ENCODE results near the gene EPHA5.

Gene EPHA5

DNA sequence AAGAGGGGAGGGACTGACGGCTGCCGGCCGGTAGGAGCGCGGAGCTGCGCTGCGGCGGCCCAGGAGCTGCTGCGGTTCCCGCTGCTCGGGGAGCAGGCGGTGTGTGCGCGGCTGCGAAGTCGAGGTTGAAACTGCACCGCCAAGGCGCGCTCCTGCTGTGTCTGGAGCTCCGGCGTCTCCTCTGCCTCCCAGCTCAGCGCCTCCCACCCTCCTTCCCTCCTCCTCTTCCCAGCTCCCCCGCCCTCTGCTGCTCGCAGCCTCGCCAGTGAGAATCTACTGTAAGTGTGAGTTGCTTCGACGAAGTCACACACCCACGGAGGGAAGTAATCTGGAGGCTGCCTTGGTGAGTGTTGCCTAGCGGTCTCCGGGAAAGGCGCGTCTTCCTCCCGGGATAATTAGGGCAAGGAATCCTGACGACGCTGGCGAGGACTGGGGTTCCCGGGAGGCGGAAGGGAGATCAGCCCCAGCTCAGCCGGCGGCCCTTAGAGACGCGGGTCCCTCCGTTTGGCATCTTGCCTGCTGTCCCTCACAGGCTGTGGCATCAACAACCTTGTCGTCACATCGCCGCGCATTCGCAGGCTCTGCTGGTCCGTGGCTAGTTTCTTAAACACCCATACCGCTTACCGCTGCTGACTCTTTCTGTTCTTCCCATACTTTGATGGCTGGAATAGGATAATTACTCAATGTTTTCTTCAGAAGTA lies at the start of gene EPHA5:
Gene EPHA5 (minus strand): TSS at position 159 of the 701 bp plus-strand sequence. CDS start 747 bp downstream, outside the sequence.
- Histone ChIP-seq H3K4me3 (ENCODE audit: low read depth in 1 of 2, low read length in 2 of 2) (peak within 1 kb of the TSS; percentile 47 to 72), H3K27ac (ENCODE audit: low read depth, low read length) (no peak within 1 kb of the TSS), H3K4me1 (ENCODE audit: insufficient read depth, low read length) (peaks cover 28% of the 10 kb centered on the region), H3K9ac (ENCODE audit: low read length) (peak within 1 kb of the TSS; percentile 17), H3K27me3 (ENCODE audit: control insufficient read depth in 1 of 2, insufficient read depth in 2 of 2, low read length in 2 of 2) (peaks cover 32 to 40% of the 10 kb centered on the region in 2 donors), H3K36me3 (ENCODE audit: insufficient read depth, low read length) (no peaks in the 10 kb centered on the region), H3K9me3 (ENCODE audit: low read length) (no peaks in the 10 kb centered on the region)

DNA sequence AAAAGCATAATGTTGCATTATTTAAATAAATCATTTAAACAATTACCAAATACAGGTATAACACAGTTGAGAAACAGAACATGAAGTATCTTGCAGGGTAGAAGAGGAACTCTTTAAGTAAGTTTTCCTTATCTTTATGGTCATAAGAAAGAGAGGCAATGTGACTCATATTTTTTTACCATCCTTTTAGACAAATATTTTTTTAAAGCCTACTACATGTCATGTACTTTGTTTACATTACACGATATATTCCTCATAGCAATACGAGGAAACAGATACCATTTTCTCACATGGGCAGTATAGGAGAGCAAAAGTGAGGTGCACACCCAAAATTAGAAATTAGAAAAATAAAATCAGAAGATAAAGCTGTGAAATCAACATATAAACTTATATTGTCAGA lies 49.3 kb upstream of the EPHA5 start:
- H3K36me3 ChIP-seq (ENCODE audit: insufficient read depth, low read length) = no peaks in the 10 kb centered on the region
- no peaks in the 10 kb centered on the region for H3K9me3 ChIP-seq (ENCODE audit: low read length)
- no peak overlapping the region for H3K27ac ChIP-seq (ENCODE audit: low read depth, low read length)
- no peak overlapping the region for H3K9ac ChIP-seq (ENCODE audit: low read length)
- no peaks in the 10 kb centered on the region for H3K4me1 ChIP-seq (ENCODE audit: insufficient read depth, low read length)
- H3K4me3 ChIP-seq (ENCODE audit: low read depth in 1 of 2, low read length in 2 of 2) = no peak overlapping the region
- no peaks in the 10 kb centered on the region for H3K27me3 ChIP-seq (ENCODE audit: control insufficient read depth in 1 of 2, insufficient read depth in 2 of 2, low read length in 2 of 2)

DNA sequence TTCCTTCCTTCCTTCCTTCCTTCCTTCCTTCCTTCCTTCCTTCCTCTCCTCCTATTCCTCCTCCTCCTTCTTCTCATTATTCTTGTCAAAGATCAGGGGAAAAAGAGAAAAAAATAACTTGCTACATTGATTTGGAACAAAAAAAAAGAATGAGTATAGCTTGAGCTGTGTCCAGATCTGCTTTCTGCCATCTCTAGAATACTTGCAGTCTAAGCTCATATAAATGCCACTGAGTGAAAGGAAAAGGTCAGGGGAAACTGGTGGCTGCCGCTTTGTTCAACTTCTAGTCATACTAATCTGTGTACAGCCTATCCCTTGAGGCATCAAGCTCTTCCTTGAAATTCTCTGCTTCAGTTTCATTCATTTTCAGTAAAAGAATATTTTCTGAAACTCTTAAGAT lies 28.3 kb upstream of the EPHA5 start:
- no peaks in the 10 kb centered on the region for H3K36me3 ChIP-seq (ENCODE audit: insufficient read depth, low read length)
- no peak overlapping the region for H3K9ac ChIP-seq (ENCODE audit: low read length)
- H3K4me1 ChIP-seq (ENCODE audit: insufficient read depth, low read length) = no peaks in the 10 kb centered on the region
- H3K9me3 ChIP-seq (ENCODE audit: low read length) = no peaks in the 10 kb centered on the region
- no peak overlapping the region for H3K4me3 ChIP-seq (ENCODE audit: low read depth in 1 of 2, low read length in 2 of 2)
- H3K27ac ChIP-seq (ENCODE audit: low read depth, low read length) = no peak overlapping the region
- H3K27me3 ChIP-seq (ENCODE audit: control insufficient read depth in 1 of 2, insufficient read depth in 2 of 2, low read length in 2 of 2) = no peaks in the 10 kb centered on the region

DNA sequence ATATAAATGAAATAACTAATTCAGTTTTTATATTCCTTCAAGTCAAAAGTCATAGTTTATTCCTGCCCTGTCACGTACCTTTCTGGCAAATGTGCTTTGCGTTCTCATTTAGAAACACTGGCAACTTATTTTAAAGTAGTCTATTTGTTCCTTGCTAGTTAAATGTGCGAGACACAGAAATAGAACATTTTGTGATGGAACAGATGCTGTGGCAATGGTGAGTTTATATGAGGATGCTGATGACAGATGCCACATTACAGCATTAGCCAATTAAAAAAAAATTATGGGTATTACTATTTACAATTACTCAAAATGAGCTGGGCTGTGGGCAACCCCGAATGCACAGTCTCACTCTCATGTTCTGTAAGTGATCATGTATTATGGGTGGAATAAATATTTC lies 26.1 kb upstream of the EPHA5 start:
- no peaks in the 10 kb centered on the region for H3K27me3 ChIP-seq (ENCODE audit: control insufficient read depth in 1 of 2, insufficient read depth in 2 of 2, low read length in 2 of 2)
- H3K4me3 ChIP-seq (ENCODE audit: low read depth in 1 of 2, low read length in 2 of 2) = no peak overlapping the region
- no peaks in the 10 kb centered on the region for H3K4me1 ChIP-seq (ENCODE audit: insufficient read depth, low read length)
- no peaks in the 10 kb centered on the region for H3K36me3 ChIP-seq (ENCODE audit: insufficient read depth, low read length)
- H3K9me3 ChIP-seq (ENCODE audit: low read length) = no peaks in the 10 kb centered on the region
- H3K27ac ChIP-seq (ENCODE audit: low read depth, low read length) = no peak overlapping the region
- no peak overlapping the region for H3K9ac ChIP-seq (ENCODE audit: low read length)

DNA sequence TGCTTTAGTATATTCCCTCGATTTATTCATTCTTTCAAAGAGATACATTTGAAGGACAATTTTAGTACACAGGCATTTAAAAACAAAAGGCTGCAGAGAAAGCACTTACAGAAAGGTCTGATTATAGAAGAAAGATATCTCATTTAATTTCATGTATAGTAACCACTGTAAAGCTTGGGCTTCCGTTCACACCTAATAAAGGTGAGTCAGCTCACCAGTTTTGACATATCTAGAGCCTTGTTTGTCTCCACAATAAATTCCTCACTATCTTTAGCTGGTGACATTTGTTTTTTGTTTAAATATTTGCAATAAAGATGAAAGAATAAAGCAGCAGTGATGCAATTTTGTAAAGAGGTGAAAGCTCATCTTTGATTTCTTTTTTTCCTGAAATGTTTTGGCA lies 1.1 kb upstream of the EPHA5 start:
- Histone ChIP-seq H3K27me3 (ENCODE audit: control insufficient read depth in 1 of 2, insufficient read depth in 2 of 2, low read length in 2 of 2) (peaks cover 23 to 32% of the 10 kb centered on the region in 2 donors), H3K9me3 (ENCODE audit: low read length) (no peaks in the 10 kb centered on the region), H3K27ac (ENCODE audit: low read depth, low read length) (no peak overlapping the region), H3K4me3 (ENCODE audit: low read depth in 1 of 2, low read length in 2 of 2) (no peak overlapping the region), H3K4me1 (ENCODE audit: insufficient read depth, low read length) (peaks cover 28% of the 10 kb centered on the region), H3K36me3 (ENCODE audit: insufficient read depth, low read length) (no peaks in the 10 kb centered on the region), H3K9ac (ENCODE audit: low read length) (no peak overlapping the region)

DNA sequence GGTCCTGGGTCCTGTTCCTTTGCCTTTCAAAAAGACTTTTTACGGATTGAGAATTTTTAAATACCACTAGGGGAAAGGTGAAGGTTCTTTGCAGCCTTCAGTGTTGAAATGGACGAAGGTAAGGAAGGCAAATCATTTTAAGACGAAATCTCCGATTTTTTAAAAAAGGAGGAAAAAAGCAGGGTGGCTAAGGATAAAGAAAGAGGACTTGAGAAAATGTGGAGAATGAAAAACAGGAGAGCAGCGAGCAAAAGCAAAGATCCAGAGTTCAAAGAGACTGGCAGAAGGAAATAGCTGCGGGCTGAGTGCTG lies 314 bp downstream of the EPHA5 start:
- Histone ChIP-seq H3K4me1 (ENCODE audit: insufficient read depth, low read length) (peaks cover 28% of the 10 kb centered on the region), H3K27me3 (ENCODE audit: control insufficient read depth in 1 of 2, insufficient read depth in 2 of 2, low read length in 2 of 2) (peaks cover 35 to 41% of the 10 kb centered on the region in 2 donors), H3K9me3 (ENCODE audit: low read length) (no peaks in the 10 kb centered on the region), H3K36me3 (ENCODE audit: insufficient read depth, low read length) (no peaks in the 10 kb centered on the region), H3K27ac (ENCODE audit: low read depth, low read length) (no peak overlapping the region), H3K9ac (ENCODE audit: low read length) (peak overlapping the region; percentile 17), H3K4me3 (ENCODE audit: low read depth in 1 of 2, low read length in 2 of 2) (peak overlapping the region; percentile 47 to 72)

DNA sequence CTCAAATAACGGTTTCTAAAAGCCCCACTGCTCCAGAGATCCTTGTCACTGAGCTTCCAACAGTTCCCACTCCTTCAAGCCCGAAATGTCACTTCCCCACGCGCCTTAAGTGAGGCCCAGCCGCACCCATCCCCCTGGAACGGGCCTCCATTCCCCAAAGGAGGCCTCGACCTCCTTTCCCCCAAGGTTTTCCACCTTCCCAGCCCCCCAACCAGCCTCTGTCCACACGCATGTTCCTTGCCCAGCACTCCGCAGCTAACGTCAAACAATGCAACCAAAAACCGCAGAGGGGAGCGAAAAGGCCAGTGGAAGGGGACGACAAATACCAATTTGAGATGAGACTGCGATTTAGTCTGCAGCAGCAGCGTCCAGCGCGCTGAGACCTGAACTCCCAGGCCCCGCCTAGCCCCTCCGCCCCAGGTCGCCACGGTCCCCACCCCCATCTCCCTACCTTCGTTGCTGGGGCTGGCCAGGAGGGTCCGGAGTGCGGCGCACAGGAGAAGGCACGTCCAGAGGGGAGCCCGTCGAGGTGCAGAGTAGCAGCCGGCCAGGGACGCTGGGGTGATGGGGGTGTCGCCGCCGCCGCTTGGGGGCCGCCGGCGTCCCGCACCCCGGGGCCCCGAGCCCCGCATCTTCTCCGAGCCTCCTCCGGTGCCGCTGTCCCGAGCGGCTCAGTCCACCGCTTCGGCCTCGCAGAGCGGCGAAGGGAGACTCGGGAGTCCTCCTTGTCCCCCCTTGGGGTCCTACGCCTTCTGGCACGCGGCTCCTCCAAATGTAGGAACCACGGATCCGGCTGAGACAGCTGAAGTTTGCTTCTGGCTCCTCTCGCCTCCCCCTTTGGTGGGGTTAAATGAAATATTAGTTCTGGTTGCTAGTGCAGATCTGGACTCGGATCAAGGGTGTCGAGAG lies 924 bp downstream of the EPHA5 start:
- Histone ChIP-seq H3K27ac (ENCODE audit: low read depth, low read length) (no peak overlapping the region), H3K36me3 (ENCODE audit: insufficient read depth, low read length) (no peaks in the 10 kb centered on the region), H3K9ac (ENCODE audit: low read length) (peak overlapping the region; percentile 17), H3K9me3 (ENCODE audit: low read length) (no peaks in the 10 kb centered on the region), H3K27me3 (ENCODE audit: control insufficient read depth in 1 of 2, insufficient read depth in 2 of 2, low read length in 2 of 2) (peaks cover 35 to 45% of the 10 kb centered on the region in 2 donors), H3K4me3 (ENCODE audit: low read depth in 1 of 2, low read length in 2 of 2) (peak overlapping the region; percentile 47 to 72), H3K4me1 (ENCODE audit: insufficient read depth, low read length) (peaks cover 28% of the 10 kb centered on the region)

DNA sequence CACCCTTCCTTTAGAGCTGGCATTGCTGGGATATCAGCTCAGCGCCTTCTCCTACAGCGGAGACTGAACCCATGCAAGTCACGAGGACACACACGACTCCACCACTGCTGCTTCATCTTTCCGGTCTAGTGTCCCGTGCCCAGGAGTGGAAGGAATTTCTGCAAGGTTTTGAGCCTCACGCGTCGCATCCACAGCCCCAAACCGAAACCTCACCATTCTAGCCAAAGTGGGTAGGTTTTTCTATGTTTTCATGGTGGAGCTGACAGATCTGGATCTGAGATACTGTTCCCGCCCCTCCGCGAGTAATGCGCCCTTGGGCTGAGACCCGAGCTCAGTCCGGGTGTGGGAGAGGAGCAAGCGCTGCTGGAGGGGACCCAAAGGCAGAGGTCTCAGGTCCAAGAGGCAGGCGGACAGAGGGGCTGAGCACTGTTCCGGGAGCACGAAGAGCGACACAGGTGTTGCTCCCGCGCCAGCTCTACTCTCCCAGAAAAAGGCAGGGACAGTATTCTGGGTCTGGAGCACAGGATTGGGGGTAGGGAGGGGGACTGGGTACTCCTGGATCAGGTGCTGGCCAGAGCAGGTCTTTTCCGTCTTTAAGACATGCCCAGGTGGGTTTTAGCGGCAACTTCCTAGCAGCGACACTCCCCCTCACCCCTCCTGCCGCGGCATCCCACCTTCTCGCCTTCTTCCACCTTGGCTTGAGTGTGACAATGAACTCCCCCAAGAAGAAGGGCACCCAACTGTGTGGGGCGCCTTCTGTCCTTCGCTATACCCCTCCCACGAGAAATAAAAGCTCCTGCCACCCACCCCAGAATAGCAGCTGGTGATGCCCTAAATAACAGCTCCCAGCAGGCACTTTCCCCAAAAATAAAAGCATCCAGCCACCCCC lies 1.8 kb downstream of the EPHA5 start:
- H3K27ac ChIP-seq (ENCODE audit: low read depth, low read length) = no peak overlapping the region
- peaks cover 28% of the 10 kb centered on the region for H3K4me1 ChIP-seq (ENCODE audit: insufficient read depth, low read length)
- peak overlapping the region; percentile 41 to 72 for H3K4me3 ChIP-seq (ENCODE audit: low read depth in 1 of 2, low read length in 2 of 2)
- H3K36me3 ChIP-seq (ENCODE audit: insufficient read depth, low read length) = no peaks in the 10 kb centered on the region
- H3K9me3 ChIP-seq (ENCODE audit: low read length) = no peaks in the 10 kb centered on the region
- H3K27me3 ChIP-seq (ENCODE audit: control insufficient read depth in 1 of 2, insufficient read depth in 2 of 2, low read length in 2 of 2) = peaks cover 35 to 53% of the 10 kb centered on the region in 2 donors
- H3K9ac ChIP-seq (ENCODE audit: low read length) = no peak overlapping the region

DNA sequence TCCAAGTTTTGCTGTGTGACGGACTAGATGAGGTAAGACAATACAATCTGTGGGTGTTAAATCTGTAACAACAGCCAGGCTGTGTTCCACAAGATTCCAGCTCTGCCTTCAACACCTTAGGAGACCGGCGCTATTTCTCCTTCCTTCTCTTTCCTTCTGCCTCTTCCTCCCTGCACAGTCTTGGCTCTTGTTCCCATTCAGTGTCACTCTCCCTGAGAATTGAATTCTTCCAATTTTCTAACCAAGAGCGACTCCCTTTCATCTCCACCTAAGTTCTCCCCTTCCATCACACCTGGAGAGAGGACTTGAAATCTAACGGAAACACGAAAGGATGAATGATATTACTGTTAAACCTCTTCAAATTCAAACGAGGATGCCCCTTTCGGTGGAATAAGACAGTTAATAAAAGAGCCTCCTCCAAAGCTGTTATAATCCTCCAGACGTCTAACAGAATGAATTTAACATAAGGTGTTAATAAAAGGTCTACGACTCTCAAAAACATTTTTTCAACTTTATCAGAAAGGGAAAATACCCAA lies 2.7 kb downstream of the EPHA5 start:
- Histone ChIP-seq H3K36me3 (ENCODE audit: insufficient read depth, low read length) (no peaks in the 10 kb centered on the region), H3K27ac (ENCODE audit: low read depth, low read length) (no peak overlapping the region), H3K4me3 (ENCODE audit: low read depth in 1 of 2, low read length in 2 of 2) (peak overlapping the region; percentile 41 to 72), H3K9ac (ENCODE audit: low read length) (no peak overlapping the region), H3K27me3 (ENCODE audit: control insufficient read depth in 1 of 2, insufficient read depth in 2 of 2, low read length in 2 of 2) (peaks cover 35 to 53% of the 10 kb centered on the region in 2 donors), H3K4me1 (ENCODE audit: insufficient read depth, low read length) (peaks cover 28% of the 10 kb centered on the region), H3K9me3 (ENCODE audit: low read length) (no peaks in the 10 kb centered on the region)

DNA sequence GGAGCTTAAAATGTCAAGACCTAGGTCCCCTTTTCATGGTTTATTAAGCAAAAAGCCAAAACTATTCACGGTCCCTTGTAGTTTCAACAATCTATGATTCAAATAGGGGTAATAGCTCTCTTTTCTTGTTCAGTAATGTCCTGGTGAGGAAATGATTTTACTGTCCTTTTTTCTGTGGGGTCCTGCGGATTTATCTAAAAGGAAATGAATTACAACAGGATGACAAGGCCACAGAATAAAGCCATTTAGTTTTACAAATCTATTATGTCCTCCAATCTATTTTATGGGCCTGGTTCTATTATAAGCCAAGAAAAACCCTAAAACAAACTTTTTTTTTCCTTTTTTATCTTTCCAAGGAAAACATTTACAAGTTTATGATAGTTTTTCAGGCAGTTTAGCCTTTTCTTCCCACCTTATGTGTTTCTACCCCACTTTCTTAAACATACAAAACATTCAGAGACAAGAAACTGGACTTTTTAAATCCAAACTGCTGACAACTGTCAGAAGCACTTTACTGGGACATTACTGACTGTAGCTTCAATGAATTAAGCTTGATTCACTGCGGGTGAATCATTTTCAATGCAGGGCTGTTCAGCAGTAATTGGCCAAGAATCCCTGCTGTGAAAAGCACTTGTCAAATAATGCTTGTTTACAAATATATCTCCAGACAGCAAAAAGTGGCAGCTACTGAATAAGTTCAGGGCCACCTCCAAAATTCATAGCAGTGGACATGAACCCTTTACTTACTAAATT lies 4.3 kb downstream of the EPHA5 start:
- Histone ChIP-seq H3K4me3 (ENCODE audit: low read depth in 1 of 2, low read length in 2 of 2) (no peak overlapping the region), H3K27ac (ENCODE audit: low read depth, low read length) (no peak overlapping the region), H3K27me3 (ENCODE audit: control insufficient read depth in 1 of 2, insufficient read depth in 2 of 2, low read length in 2 of 2) (peaks cover 35 to 53% of the 10 kb centered on the region in 2 donors), H3K9me3 (ENCODE audit: low read length) (no peaks in the 10 kb centered on the region), H3K9ac (ENCODE audit: low read length) (no peak overlapping the region), H3K36me3 (ENCODE audit: insufficient read depth, low read length) (no peaks in the 10 kb centered on the region), H3K4me1 (ENCODE audit: insufficient read depth, low read length) (peaks cover 28% of the 10 kb centered on the region)
